IPS DF 19.7 (cell line): ENCODE results near the gene GABRB2.

ENCODE experiments used
- DNase-seq: peaks from one replicate; pipeline ENCODE4 v3.0.0-alpha.2; 2013; ENCODE audit warnings: low read depth, low spot score

The GABRB2 gene

DNA sequence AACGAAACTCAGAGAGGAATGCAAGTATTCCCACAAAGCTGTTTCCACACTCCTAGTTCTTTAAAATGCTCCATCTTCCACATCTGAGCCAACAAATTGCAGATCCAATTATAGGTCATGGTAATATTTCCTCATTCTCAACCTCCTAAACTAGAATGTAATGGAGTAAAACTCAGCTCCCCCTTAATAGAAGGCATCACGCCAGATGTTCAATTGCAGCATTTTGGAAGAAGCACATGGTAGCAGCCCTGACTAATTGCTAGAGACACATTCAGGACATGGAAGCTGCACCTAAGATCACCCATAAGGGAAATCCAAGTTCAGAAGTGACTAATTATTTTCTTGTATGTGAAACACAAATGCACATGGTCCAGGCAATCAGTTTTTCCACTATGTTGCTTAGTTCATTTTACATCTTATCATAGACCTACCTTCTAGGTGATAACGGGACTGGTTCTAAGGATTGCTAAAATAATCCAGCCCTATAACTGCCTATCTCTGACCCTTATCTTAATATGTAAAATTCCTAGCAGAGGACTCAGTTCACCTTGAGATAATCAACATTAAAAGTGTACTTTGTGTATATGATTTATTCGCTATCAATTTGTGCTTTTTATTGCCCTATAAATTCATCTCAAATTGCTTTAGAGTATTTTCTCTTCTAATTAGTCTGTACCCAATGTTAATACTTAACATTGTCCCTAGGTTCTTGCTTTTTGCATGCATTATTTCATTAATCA, 75.1 kb downstream of the GABRB2 start:
- no peak for DNase-seq

- no peak for DNase-seq
Observed at GRCh38 chr5:161467703-161468102, 78.8 kb downstream of the GABRB2 start.

DNA sequence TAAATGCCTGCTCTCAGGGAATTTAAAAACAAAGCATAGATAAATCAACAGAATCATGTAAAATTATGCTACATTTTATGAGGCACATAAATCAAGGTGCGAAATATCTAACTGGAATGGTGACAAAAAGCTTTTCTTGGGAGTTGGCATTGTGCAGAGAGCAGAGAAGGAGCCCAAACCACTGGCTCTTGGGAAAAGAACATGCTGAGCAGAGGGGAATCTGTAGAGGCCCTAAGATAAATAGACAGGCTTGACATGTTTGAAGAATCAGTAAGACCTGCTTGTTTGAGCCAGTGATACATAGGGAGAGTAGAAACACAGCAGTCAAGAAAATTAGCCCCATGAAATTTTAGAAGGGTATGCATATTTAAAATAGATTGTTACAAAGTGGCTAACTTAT, 85.8 kb downstream of the GABRB2 start:
- DNase-seq: no peak

DNA sequence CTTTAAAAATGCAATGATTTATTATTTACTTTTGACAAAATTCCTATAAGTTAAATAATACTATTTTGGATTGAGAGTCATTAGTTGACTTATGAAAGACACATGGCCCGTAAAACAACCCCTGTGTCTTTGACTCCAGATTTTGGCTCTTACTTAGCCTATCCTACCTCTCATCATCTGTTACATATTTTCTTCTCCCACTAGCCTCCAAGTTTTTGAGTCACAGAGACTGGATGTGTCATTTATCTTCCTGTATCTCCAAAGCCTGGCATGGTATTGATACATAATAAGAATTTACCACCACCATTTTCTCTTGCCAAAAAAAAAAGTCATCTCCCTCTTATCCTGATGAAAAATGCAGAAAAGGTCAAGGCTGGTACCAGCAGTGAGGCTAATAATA, 99.9 kb downstream of the GABRB2 start:
- no peak for DNase-seq

DNA sequence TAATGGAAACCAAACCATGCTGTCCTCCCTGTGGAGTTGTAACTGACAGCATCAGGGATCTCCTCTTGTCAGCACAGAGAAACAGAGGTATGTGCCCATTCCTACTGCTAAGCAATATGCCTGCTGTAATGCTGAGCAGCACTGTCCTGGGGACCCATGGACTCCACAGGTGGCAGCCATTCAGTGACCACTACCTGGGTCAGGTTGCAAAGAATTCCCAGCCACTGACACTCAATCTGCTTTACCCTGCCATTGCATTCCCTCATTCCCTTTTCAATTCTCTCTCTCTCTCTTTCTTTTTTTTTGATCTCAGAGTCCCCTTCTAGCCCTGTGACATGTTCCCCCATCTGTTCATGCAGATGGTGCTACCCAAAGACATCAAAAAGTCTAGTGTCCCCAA, 104.1 kb downstream of the GABRB2 start:
- DNase-seq: no peak

- DNase-seq: no peak
Observed at GRCh38 chr5:161432798-161433197, 113.7 kb downstream of the GABRB2 start.

GRCh38 chr5:161431963-161432362, 114.6 kb downstream of the GABRB2 start:
- peak; percentile 25 for DNase-seq

GRCh38 chr5:161421067-161421466, 125.5 kb downstream of the GABRB2 start:
- DNase-seq: no peak

- DNase-seq: no peak
Observed at GRCh38 chr5:161420521-161420920, 126.0 kb downstream of the GABRB2 start.

DNA sequence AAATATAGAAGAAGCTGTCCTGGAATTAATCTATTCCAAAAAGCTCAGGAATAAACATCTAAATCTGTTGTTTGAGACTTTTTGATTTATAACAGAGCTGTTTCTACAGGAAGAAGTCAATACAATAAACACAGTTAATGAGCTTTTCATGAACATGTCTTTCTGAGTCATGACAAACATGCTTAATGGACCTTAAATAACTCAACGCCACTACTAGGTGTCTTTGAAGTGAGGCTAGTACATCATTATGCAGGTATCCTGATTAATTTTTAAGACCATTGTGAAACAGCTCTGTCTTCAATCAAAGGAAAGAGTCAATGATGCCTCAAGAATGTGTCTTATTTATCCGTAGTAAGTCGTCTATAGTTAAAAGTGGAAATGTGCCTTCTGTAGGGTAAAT, 131.6 kb downstream of the GABRB2 start:
- no peak for DNase-seq

GRCh38 chr5:161414037-161414436, 132.5 kb downstream of the GABRB2 start:
- DNase-seq: no peak

DNA sequence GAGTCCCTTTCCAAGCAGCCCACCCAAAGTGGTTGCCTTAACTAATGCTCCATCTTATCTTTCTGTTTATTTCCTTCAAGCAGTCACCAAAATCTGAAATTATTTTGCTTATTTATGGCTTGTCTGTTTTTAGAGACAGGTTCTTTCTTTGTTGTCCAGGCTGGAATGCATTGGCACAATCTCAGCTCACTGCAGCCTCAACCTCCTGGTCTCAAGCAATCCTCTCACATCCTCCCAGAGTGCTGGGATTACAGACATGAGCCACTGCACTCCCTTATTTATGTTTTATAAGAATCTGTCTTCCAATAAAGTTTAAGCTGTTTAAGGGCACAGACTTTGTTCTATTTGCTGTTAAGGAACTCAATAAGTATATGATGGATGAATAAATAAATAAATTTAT, 133.7 kb downstream of the GABRB2 start:
- DNase-seq: no peak

DNA sequence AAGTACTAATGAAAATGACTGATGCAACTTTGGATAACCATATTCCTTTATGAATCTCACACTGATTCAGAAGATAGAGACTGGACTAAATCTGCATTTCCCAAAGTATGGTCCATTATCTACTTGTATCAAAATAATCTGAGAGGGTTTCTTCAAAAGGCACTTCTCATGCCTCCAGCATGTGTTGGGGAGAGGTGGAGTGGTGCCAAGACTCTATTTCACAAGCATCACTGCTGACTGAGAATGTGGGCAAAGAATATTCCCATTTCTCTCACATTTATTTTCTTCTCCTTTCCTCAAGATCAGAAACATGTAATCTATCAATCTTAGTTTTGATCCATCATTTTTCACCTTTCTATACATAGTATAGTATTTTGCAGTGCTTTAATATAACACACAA, 135.4 kb downstream of the GABRB2 start:
- DNase-seq: no peak

GRCh38 chr5:161410640-161411039, 135.9 kb downstream of the GABRB2 start:
- DNase-seq: no peak

- DNase-seq: no peak
Observed at GRCh38 chr5:161409471-161409870, 137.1 kb downstream of the GABRB2 start.

- no peak for DNase-seq
Observed at GRCh38 chr5:161406880-161407279, 139.6 kb downstream of the GABRB2 start.

DNA sequence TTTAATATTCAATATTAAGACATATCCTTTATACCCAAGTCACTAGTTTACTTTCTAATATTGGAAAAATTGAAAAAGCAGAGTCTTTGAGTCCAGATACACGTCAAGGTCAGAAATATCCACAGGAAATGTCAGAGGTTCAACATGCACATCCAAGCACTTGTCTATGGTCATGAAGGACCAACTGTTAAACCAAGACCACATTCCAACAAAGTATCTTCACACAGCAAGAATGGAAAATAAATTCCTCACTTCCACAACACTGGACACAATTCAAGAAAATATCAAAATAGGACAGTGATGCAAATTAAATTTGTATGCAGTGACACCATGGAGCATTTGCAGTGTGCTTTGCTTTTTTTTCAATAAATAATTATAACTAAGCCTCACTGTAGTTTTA, 142.5 kb downstream of the GABRB2 start:
- no peak for DNase-seq

DNA sequence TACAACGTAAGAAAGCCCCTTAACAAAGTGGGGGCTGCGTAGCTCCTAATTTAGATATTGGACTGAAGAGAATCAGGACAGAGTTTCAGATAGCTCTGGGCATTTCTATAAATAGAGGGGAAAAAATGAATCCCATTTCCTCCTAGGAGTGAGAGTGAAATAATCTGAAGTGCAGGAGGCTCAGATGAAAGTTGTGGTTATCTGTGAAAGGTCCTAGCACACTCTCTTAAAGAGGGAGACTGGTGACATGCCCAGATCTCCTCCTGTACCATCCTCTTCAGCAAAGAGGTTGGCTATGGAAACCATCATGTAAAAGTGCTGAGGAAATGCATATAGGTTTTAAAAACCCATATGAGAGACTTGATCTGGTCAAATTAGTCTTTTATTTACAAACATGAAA, 143.4 kb downstream of the GABRB2 start:
- DNase-seq: no peak

DNA sequence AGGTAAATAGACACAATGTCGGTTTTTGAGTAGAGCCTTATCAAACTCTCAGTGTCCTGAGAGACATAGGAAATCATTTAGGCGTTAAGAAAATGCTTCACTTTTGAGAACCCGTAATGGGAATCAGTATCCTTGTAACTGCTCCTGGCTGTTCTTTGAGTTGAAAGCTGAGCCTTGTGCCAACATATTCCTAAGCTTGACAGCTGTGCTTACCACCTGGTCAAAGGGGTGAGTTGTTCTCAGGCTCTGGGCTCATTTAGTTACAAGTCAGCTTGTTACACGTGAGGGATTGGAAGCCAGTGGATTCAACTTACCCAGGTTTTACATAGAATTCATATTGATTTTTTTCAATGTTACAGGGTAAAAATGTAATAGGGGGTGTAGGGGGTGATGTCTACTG, 145.9 kb downstream of the GABRB2 start:
- DNase-seq: no peak

GRCh38 chr5:161399996-161400562, 146.4 kb downstream of the GABRB2 start:
- no peak for DNase-seq

DNA sequence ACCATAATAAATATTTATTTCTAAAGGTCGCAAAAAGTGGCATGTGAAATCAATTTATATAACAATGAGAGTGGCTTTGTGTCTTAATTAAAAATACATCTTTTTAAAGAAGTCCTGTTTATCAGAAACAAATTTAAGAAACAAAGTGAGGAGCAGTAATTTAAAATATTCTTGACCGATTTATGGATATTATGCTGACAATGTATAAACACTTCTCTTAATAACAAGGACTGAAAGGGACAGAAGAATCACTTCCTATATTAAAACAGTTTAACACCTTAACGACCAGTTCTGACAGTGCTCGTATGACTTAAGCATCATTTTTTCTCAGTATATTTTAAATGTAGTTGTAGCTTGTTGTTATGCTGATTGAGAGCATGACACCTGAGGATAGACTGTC, 149.1 kb downstream of the GABRB2 start:
- DNase-seq: no peak

DNA sequence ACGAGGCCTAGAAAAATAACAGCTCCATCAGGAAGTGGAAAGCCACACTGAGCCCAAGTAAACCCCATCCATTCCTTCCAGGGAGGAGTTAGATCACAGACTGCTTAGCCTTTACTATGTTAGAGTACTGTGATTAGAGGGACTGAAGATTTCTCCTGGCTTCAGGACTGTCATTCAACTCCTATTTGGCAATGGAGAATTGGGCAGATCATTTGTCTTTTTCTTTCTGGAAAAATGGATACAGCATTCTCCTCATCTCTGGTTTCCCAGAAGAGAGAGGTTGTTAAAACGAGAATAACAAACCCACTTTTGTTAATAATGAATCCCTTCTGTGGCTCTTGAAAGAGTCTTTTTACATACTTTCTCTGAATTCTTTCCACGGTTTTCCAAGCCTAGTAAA, 150.4 kb downstream of the GABRB2 start:
- no peak for DNase-seq

GRCh38 chr5:161391724-161392123, 154.8 kb downstream of the GABRB2 start:
- no peak for DNase-seq

- no peak for DNase-seq
Observed at GRCh38 chr5:161391016-161391415, 155.5 kb downstream of the GABRB2 start.
